Vagina (tissue), 2 donors: ENCODE data around the gene CBFA2T3.

ENCODE experiments used
- CTCF ChIP-seq, 3 experiments: fragments of 450-650 bp in 2 of 3; fragments of 200-600 bp in 1 of 3; sonication (generic) in 1 of 3; IDR thresholded peaks; one replicate each; pipeline ENCODE4 v1.5.1; 2017 to 2019; ENCODE audit warnings: antibody characterized with exemption in 3 of 3, mild to moderate bottlenecking in 2 of 3, moderate library complexity in 2 of 3
- POLR2A ChIP-seq, 2 donors: fragments of 450-650 bp; IDR thresholded peaks; one replicate each; pipeline ENCODE4 v1.6.1; 2017; ENCODE audit warnings: antibody characterized with exemption in 2 of 2, mild to moderate bottlenecking in 2 of 2, moderate library complexity in 2 of 2

DNA sequence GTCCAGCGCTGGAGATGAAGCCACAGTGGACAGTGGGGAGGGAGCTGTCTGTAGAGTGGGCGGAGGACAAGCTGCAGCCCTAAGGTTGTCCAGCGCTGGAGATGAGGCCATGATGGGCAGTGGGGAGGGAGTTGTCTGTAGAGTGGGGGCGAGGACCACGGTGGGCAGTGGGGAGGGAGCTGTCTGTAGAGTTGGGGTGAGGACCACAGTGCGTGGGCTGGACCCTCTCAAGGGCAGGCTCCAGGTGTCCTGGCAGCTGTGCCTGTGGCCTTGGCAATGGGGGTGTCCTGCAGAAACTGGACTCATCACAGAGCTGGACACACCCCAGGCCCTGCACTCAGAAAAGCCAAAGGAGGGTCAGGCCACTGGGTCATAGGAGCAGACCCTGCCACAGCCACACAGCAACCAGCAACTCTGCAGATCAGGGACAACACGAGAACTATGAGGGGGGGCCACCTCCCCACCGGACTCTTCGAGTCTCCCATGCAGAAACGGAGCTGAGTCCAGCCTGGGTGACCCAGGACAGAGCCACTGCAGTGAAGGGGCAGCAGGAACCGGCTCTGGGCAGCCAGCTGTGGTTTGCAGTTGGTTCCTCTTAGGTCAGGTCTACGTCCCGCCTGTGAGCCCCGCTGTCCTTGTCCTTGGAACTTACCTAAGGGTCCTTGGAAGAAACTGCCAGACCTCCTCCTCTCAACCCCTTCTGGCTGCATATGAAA is 33.4 kb upstream of the CBFA2T3 start:
- TF ChIP-seq CTCF (IDR thresholded peaks at IDR 0.05) (no peak), POLR2A (IDR thresholded peaks at IDR 0.05) (no peak)
